Fibroblast of skin of scalp (primary cell): ENCODE data around the gene TARBP2.

Experiments used
- DNase-seq: peaks from one replicate; pipeline ENCODE4 v3.0.0-alpha.2; 2013

Gene TARBP2

DNA sequence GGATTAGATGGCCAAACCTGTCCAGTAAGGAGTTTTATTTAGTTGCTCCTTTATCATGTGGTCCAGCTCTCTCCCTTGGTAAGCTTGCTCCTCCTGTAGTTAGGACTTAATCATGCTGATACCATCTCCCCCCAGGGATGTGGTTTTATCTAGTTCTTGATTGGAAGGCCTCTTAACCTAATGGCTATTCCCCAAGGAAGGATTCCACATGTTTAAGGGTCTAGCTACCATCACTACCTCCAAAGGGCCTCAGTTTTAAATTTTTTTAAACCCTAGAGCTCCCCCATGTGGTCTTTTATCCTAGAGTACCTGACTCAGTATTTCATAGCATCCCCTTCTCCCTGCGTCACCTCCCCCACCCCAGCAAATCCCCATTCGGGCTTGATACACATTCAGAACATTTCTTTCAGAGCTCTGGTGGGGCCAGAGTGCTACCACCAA lies 24.3 kb upstream of the TARBP2 start:
- DNase-seq = peak; percentile 47

DNA sequence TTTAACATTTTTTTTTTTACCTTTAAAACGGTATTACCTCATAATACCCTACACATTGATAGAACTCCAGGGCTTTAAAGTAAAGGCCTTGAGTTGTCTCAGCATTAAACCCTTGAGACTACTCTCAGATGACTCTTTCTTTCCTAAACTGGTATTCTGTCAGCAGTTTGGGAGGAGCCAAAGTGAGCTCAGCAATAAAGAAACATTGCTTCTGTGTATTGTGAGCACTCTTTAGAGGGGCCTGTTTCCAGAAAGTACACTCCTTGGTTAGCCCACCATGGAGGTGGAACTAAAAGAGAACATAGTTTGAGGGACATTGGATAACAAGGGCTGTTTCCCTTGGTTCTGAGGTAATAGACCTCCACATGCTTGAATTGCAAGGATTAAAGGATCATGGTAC lies 22.2 kb upstream of the TARBP2 start:
- no peak for DNase-seq

DNA sequence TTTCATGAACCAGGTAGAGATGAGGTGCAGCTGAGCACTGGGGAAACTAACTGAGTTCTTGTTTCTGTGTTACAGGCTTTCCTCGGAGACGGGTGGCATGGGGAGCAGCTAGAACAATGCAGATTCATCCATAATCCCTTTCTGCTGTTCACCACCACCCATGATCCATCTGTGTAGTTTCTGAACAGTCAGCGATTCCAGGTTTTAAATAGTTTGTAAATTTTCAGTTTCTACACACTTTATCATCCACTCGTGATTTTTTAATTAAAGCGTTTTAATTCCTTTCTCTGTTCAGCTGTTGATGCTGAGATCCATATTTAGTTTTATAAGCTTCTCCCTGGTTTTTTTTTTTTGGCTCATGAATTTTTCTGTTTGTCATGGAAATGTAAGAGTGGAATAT lies 21.8 kb upstream of the TARBP2 start:
- DNase-seq = no peak

DNA sequence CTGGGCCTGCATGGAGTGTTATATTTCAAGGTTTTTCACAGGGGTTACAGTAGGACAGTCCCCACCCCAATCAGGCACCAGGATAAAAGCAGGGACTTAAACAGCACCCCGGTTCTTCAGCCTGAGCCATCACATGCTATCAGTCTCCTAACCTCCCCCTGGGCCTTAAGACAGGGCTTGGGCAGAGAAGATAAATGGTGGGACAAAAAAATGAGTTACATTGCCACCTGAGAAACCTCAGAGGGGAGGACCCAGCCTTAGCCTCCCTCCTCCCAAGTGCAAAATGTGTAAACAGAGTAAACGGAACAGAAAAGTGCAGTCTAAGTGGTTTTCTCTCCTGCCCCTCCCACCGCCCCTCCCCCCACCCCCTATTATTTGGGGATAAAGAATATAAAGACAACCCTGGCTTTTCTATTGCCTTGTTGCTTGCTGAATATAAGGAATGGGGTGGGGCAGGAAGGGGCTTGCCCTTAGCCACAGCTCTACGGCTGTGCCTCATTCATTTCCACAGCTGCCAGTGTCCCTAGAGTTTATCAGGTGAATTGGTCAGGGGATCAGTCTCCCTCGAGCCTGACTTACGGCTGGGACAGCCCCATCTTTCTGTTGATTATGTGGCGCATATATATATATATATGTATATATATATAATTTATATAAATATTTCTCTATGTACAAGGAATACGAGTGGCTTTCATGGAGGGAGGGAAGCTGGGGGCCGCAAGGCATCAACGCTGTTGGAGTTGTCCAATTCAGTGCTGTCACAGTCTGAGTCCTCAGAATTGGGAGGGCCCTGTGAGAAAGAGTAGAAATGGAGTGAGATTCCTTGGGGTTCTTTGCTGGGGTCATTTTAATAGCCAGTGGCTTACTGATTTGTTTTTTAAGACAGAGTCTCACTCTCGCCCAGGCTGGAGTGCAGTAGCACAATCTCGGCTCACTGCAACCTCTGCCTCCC lies 20.3 kb upstream of the TARBP2 start:
- no peak for DNase-seq

DNA sequence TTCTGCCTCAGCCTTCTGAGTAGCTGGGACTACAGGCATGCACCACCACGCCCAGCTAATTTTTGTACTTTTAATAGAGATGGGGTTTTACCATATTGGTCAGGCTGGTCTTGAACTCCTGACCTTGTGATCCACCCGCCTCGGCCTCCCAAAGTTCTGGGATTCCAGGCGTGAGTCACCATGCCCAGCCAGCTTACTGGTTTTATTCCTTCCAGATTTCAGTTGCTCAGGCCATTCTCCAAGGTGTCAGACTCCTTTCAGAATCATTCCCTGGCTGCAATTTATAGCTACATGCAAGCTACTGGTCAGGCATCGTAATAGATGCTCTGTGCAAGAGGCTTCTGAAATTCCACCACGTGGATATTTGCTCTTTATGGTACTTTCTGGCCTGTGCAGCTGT lies 19.6 kb upstream of the TARBP2 start:
- peak; percentile 37 for DNase-seq

DNA sequence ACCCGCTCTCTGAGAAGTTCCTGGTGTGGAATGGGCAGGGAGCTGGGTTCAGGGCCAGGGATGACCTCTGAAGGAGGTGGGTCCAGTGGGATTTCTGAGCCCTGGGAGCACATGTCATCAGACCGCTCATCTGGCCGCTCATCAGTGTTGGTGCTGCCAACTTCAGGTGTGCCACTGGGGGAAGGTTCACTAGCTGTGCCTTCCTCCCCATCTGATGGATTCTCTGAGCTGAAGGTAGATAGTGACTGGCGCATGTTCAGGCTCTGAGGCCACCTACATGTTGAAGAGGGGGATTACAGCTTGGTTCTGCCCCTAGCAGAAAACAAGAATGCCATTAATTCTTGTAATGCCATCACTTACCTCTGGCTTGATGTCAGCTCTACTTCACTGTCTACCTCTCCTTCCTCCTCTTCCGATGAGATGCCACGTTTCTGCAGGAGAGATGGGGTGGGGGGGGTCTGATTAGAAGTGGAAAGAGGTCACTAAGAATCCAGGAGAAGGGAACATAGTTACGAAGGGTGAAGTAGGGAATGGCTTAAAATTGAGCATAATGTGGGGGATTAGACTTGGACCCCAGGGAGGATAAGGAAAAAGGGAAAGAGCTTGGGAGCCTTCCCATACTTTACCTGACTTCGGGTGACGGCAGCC lies 19.0 kb upstream of the TARBP2 start:
- DNase-seq = peak; percentile 37

DNA sequence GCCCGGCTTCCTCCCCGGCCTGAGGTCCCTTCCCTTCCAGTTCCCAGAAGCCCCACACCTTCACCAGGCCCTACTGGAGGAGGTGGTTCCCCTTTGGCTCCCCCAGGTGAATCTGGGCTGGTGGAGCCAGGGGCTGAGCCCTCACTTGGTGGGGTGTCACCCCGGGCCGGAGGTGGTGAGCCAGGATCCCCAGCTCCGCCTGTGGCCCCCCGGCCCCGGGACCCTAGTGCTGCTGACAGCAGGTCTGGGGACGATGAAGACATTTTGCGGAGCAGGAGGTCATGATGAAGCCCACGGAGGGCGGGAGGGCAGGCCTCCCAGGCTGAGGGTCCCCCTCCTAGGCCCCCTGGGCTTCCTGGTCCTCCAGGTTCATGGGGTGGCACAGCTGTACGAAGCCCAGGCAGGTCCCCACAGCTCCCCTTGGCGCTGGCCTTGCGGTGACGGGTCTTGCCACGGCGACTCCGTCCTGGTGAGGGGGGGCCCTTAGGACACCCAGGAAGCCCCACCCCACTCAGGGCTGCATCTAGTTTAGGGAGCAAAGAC lies 18.4 kb upstream of the TARBP2 start:
- no peak for DNase-seq

DNA sequence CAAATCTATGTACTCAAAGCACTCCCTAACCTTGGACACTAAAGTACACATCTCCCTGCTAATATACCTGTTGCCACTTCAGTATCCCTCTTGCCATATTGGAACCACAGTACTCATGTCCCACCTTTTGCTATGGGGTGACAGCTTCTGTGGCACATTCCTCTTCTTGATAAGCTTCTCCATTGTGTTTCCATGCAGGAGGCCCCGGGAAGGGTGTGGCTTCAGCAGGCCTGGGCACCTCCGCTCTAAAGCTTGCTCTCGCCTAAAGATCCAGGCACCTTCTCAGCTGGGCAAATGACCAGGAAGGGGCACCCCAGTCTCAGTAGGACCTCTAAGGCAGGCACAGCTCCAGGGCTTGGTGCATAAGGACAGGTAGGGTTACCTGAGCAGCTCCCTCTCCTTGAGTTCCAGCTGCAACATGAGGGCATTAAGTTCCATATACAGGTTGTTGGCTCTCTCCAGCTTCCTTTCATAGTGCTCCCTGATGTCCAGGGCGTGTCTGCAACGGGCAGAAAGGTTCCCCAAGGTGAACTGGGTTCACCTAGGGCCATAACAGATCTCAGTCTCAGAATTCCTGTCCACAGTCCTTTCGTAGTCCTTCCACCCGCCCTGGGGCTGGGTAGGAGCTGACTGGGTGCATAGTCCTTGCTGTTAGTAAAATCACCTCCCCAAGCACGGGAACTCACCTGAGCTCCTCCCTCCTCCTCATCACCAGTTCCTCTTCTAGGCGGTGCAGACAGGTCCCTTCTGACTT lies 17.7 kb upstream of the TARBP2 start:
- no peak for DNase-seq

DNA sequence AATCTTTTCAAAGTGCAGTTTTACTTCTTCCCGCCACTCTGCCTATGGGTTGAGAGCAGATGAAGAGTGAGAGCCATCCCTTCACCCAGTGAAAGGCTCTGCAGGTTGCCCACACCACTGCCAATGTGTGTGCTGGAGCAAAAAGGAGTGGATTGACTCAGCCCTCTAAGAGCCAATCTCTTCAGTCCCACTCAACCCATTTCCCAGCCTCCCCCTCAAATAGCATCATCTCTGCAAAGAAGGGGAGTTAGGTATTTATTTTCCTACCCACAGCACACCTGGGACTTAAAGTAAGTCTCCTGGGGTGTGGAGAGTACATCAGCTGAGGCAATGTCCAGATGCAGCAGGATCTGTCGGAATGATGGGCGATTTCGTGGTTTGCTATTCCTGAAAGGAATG lies 17.1 kb upstream of the TARBP2 start:
- DNase-seq = no peak

DNA sequence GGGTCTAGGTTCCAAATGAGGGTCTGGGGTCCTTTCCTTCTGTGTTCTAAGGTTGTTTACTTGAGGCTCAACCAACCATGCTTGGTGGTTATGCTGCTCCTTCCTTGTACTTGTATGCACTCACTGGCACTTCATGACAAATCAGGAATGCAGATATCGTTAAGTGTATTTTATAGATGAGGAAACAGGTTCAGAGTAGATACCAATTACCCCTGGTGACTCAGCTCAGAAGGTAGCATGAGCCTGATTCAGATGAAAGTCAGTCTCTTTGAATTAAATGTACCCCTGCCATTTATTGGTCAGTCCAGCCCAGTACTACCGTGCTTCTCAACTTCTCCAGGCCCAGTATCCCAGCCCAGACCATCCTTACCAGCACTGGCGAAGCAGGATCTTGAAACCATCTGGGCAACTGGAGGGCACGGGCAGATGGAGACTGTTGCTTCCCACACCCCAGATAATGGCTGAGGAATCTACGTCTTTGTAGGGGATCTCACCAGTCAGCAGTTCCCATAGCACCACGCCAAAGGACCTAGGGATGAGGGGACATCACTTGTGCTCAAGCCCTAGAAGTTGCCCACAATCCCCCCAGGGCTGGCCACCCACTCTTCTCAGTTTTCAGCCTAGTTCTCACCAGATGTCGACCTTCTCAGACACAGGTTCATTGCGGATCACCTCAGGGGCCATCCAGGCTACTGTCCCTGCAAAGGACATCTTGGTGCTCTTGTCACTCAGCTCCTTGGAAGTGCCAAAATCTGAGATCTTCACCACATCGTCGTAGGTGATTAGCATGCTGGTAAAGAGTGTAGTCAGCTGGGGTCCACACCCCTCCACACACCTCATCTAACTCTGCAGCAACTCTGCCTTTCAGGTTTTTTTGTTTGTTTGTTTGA lies 16.2 kb upstream of the TARBP2 start:
- DNase-seq = no peak

DNA sequence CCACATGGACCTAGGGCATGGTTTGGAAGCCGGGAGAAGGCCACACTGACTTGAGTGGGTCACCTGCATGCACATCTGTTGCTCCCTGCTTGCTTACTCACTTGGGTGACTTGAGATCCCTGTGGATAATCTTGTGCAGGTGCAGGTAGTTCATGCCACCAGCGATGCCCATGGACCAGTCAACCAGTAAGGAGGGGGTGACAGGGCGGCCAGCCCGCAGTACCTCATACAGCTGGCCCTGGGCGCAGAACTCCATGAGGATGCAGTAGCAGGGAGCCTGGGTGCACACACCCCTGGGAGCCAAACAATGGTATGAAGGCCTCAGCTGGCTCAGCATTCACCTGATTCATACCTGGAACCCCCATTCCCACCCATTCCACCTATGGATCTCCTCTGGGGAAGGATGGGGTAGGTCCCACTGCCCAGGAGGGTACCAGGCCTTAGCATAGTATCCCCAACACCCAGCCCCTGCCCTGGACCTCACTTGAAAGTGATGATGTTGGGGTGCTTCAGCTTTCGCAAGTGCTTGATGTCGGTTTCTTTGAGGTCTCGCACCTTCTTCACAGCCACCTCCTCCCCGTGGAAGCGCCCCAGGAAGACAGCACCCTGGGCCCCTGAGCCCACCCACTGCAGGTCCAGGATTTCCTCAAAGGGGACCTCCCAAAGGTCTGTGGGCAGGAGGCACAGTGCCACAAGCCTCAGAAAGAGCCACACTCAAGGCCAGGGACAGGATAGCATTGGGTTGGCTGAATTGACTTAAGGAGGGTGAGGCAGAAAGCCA lies 14.9 kb upstream of the TARBP2 start:
- DNase-seq = no peak

DNA sequence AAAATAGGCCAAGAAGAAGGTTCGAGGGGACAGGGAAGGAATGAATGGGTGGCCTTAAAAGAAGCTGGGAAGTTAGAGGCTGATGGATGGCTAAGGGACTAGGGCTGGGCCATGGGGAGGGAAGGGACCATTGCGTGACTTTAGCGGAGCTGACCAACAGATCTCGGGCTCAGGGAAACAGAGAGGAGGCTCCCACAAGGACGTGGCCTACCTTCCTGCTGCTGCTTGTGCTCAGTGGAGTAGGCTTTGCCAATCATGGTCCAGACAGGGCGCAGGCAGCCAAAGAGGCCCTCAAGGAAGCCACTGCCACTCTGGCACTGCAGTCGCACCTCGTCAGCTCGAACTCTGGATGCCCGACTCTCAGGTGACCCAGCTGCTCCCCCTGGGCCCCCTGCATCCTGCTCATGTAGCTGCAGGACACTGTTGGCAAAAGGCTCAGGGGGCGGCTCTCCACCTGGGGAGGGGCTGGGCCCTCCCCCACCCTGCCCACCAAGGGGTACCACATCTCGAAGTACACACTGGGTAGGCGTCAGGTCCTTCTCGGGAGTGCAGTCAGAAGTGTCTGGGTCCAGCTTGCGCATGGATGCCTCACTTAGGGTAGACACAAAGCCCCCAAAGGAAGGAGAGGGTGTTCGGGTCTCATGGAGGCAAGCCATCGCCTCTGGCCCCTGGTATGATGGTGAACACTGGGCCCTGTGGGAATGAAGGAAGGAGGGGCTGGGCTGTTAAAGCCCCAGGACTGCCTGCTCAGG lies 14.2 kb upstream of the TARBP2 start:
- no peak for DNase-seq

DNA sequence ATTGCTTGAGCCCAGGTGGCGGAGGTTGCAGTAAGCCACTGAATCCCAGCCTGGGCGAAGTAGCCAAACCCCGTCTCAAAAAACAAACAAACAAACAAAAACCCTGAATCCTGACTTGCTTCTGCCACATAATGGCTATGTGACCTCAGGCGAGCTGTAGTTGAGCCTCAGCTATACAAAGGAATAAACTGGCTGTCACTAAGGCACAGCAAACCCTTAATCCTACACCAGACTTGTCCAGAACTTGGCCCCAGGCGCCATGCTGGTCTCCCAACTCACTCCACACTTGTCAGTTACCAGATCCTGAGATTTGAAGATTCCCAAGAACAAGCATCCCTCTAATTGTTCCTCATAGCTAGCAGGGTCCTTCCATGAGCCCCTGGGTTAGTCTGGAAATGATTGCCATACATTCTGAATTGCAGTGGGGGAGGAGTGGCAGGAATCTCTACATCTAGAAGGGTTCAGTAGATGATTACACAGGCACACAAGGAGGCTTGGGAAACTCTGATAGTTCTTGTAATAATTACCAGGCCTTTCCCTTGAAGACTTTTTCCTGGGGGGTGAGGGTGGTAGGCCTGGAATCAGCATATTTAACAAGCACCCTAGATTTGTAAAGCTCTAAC lies 11.7 kb upstream of the TARBP2 start:
- no peak for DNase-seq

DNA sequence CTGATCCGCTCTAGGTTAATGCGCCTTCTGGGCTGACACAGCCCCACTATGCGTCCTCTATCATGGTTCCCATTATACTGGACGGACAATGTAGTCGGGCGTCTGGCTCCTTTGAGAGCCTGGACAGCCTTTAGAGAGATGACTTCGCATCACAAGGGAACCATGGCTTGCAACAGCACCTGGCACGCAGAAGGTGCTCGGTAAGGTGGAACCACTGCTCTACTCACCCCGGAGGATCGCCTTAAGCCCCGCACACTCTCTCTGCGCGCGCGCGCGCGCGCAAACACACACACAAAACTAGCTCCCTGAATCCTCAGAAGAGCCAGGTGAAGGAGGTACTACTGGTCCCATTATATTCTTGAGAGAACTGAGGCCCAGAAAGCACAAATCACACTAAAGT lies 8.9 kb upstream of the TARBP2 start:
- no peak for DNase-seq

DNA sequence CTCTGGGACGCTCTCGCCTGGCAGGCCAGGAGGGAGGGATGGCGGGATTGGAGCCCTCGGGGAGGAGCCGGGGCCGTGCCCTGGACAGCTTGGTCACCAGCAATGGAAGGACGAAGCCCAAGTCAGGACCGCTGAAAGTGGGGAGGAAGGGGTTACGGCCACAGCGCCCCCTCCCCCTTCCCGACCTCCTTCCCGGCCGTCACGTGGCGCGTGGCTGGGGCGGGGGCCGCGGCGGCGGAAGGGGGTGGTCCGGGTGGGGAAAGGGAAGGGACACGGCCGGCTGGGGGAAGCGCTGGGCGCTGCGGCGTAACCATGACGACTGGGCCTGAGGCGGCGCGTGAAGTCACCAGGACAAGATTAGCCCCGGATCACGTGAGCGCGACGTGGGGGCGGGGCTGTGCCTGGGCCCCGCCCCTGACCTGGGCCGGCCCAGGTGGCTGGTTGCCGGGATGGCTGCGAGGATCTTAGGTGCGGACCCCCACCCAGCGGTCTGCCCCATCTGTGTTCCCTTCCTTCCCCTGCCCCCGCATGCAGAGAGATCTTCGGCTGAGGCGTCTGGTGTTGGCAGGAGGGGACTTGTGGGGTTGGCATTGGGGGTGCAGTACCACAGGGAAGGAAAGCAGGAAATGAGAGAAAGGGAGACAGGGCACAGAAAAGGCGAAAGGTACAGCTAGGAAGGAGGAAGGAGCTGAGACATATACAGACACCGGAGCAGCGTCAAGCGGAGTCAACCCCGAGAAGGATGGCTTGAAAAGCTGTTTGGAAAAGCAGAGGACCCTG lies 8.1 kb upstream of the TARBP2 start:
- DNase-seq = peak; percentile 91

DNA sequence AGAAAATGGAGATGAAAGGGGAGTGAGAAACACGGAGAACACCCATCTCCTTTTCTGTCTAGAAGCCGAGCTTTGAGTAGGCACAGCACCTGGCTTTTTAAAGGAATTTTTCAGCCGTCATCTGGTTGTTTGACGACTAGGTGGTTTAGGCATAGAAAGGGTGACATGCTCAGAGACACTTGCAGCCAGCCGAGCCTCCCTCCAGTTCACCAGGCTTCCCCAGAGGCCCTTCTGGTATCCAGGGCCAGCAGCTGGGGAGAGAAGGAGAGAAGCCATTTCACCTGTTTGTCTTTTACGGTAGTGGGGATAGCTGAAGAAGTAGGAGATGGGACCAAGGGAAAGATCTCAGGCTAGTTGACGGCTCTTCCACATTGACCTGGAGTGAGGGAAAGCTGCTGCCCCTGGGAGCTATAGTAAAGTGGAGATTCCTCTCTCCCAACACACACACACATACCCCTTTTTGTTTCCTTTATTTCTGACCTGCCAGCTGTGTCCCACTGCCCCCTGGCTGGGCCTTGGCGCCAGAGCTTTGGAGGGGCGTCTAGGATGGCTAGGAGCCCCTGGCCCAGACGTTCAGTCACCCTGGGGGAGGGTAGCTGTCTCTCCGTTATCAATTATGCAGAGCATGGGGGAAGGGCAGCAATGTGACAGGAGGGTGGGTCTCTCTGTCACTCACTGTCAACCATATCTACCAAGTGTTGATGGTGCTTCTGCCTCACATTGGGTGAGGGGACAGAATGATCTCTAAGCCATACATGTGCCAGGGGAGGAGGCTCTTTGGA lies 7.3 kb upstream of the TARBP2 start:
- no peak for DNase-seq

DNA sequence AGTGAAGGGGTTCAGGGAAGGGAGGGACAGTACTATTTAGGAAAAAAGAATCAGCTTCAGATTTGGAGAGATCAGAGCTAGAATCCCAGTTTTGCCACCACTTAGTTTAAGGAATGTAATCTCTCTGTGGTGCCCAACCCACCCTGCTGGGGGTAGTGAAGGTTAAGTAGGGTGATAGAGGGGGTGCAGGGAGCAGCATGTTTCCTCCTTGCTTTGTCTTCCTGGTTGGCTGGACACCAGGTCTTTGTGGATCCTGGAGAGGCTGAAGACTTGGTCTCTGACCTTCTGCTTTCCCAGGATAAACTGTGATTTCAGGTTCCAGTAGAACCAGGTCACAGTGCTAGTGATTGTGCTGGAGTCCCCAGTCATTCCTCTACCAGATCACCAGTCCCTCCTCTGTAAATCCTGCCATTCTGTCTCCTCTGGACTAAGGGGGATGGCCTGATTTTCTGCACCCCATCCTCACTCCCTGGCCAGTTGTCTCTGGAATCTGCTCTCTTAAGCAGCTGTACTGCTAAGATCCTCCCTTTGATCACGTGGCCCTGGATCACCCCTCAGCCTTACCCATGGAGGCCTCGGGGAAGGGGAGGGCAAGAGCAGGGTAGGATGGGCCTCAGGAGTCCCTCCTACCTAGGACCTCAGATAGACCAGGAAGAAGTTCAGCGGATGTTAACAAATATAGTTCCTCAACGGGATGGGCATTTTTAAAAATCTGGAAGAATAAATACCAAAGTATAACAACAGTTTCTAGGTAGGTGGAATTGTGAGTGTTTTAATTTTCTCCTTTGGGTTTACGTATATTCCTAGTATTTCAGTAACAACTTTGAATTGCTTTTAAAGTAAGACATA lies 5.0 kb upstream of the TARBP2 start:
- DNase-seq = peak; percentile 76
